Endodermal cell (in vitro differentiated cells): ENCODE measurements around the gene MMP2. TPM values are rescaled to one million over a fixed set of nuclear protein-coding genes. Genes with fewer than 3 reads are reported as not detected.

Experiments
- DNase-seq: peaks from one replicate; pipeline ENCODE4 v3.0.0-alpha.2; 2017
- H3K27ac ChIP-seq: 2 replicates; pipeline ENCODE4 v1.5.1; 2013; ENCODE audit warnings: mild to moderate bottlenecking, low read depth, low read length, moderate library complexity
- H3K27me3 ChIP-seq: 2 replicates; pipeline ENCODE4 v1.6.1; 2013; ENCODE audit warnings: mild to moderate bottlenecking, low read length, moderate library complexity; ENCODE audit not compliant: insufficient read depth, control insufficient read depth, poor library complexity, severe bottlenecking
- H3K36me3 ChIP-seq: 2 replicates; pipeline ENCODE4 v1.7.0; 2013; ENCODE audit warnings: mild to moderate bottlenecking, low read length, moderate library complexity; ENCODE audit not compliant: control insufficient read depth, insufficient read depth
- H3K4me1 ChIP-seq: one replicate; pipeline ENCODE4 v1.7.0; 2013; ENCODE audit warnings: low read length; ENCODE audit not compliant: control insufficient read depth, insufficient read depth
- H3K4me3 ChIP-seq: 2 replicates; pipeline ENCODE4 v1.5.1; 2013; ENCODE audit warnings: mild to moderate bottlenecking, low read length, moderate library complexity
- H3K9ac ChIP-seq: 2 replicates; pipeline ENCODE4 v1.6.1; 2013; ENCODE audit warnings: mild to moderate bottlenecking, low read length, moderate library complexity; ENCODE audit not compliant: poor library complexity, severe bottlenecking; ENCODE audit errors: extremely low read depth
- H3K9me3 ChIP-seq: 2 replicates; pipeline ENCODE4 v1.6.1; 2013; ENCODE audit warnings: mild to moderate bottlenecking, low read length, moderate library complexity; ENCODE audit not compliant: control insufficient read depth
- H3K27ac Mint-ChIP-seq: 2 replicates; pipeline ENCODE4 v1.8.0; 2020; ENCODE audit warnings: mixed read lengths
- H3K27me3 Mint-ChIP-seq: 2 replicates; pipeline ENCODE4 v1.8.0; 2021; ENCODE audit warnings: mild to moderate bottlenecking, mixed read lengths; ENCODE audit not compliant: insufficient read depth
- H3K36me3 Mint-ChIP-seq: 2 replicates; pipeline ENCODE4 v1.8.0; 2020; ENCODE audit warnings: low read depth, mixed read lengths
- H3K4me1 Mint-ChIP-seq: 2 replicates; pipeline ENCODE4 v1.8.0; 2020; ENCODE audit warnings: mixed read lengths
- H3K4me3 Mint-ChIP-seq: 2 replicates; pipeline ENCODE4 v1.8.0; 2020; ENCODE audit warnings: mild to moderate bottlenecking, moderate library complexity, mixed read lengths
- H3K9me3 Mint-ChIP-seq: 2 replicates; pipeline ENCODE4 v1.8.0; 2020; ENCODE audit warnings: mild to moderate bottlenecking, mixed read lengths
- CTCF ChIP-seq: fragments of 200-600 bp; sonication (generic); conservative IDR thresholded peaks from 2 replicates; pipeline ENCODE4 v1.5.0; 2021; ENCODE audit warnings: antibody characterized with exemption, mild to moderate bottlenecking
- WGBS, 2 experiments: methylation state at CpG; one replicate each; pipeline versions ENCODE4 v1.1.5 to v1.1.7; 2013; ENCODE audit warnings: missing lambda C conversion rate in 2 of 2, mixed read lengths in 1 of 2; ENCODE audit not compliant: insufficient coverage in 1 of 2, insufficient read length in 1 of 2; 5-methylcytosine and 5-hydroxymethylcytosine counted together
- total RNA-seq, 2 donors: library from RNA; stranded (reverse); fragmentation: NEBNext Ultra II Directional in 1 of 2; extraction: Animal tissue kit (Norgen Biotek cat#: 25700) in 1 of 2; gene quantifications; 2 replicates in 1 of 2; 3 replicates in 1 of 2; pipeline ENCODE4 v1.2.1, GENCODE V29; 2021

MMP2 gene
- total RNA-seq, 2 donors from 2014 or later, result 65.0 to 80.4 TPM

- Histone ChIP-seq H3K4me1 (no peaks in the 10 kb centered on the region), H3K27ac (no peak overlapping the region), H3K36me3 (no peaks in the 10 kb centered on the region), H3K27me3 (no peaks in the 10 kb centered on the region), H3K4me3 (no peak overlapping the region), H3K9me3 (no peaks in the 10 kb centered on the region), H3K9ac (no peak overlapping the region)
- H3K9me3 Mint-ChIP-seq, result peaks cover 1% of the 10 kb centered on the region
- H3K4me3 Mint-ChIP-seq, result no peak overlapping the region
- 57 to 71% methylated on average over 4 to 9 of the region's 9 CpGs for WGBS, 2 experiments
- H3K36me3 Mint-ChIP-seq, result no peaks in the 10 kb centered on the region
- TF ChIP-seq CTCF, result no peak
- H3K4me1 Mint-ChIP-seq, result peaks cover 24% of the 10 kb centered on the region
- no peak overlapping the region for H3K27ac Mint-ChIP-seq
- H3K27me3 Mint-ChIP-seq, result peaks cover 8% of the 10 kb centered on the region
- peak; percentile 50 for DNase-seq
Observed at GRCh38 chr16:55469821-55470532, 9.0 kb upstream of the MMP2 start.

GRCh38 chr16:55470533-55471371 lies 8.2 kb upstream of the MMP2 start:
- Mint-ChIP-seq H3K9me3 (peaks cover 1% of the 10 kb centered on the region), H3K27ac (no peak overlapping the region), H3K4me3 (no peak overlapping the region), H3K36me3 (no peaks in the 10 kb centered on the region), H3K27me3 (peaks cover 8% of the 10 kb centered on the region), H3K4me1 (peaks cover 24% of the 10 kb centered on the region)
- Histone ChIP-seq H3K27ac (no peak overlapping the region), H3K4me1 (no peaks in the 10 kb centered on the region), H3K9me3 (no peaks in the 10 kb centered on the region), H3K27me3 (no peaks in the 10 kb centered on the region), H3K36me3 (no peaks in the 10 kb centered on the region), H3K4me3 (no peak overlapping the region), H3K9ac (no peak overlapping the region)
- no peak for TF ChIP-seq CTCF
- DNase-seq, result peak; percentile 80
- 70 to 82% methylated on average over 5 to 7 of the region's 7 CpGs for WGBS, 2 experiments

GRCh38 chr16:55471448-55472097 lies 7.4 kb upstream of the MMP2 start:
- H3K27me3 Mint-ChIP-seq, result peaks cover 9% of the 10 kb centered on the region
- Histone ChIP-seq H3K9me3 (no peaks in the 10 kb centered on the region), H3K4me3 (no peak overlapping the region), H3K4me1 (no peaks in the 10 kb centered on the region), H3K36me3 (no peaks in the 10 kb centered on the region), H3K27ac (no peak overlapping the region), H3K9ac (no peak overlapping the region), H3K27me3 (no peaks in the 10 kb centered on the region)
- TF ChIP-seq CTCF, result no peak
- whole genome bisulfite sequencing, 2 experiments, result 85 to 100% methylated on average over 2 to 4 of the region's 4 CpGs
- H3K4me3 Mint-ChIP-seq, result no peak overlapping the region
- peaks cover 1% of the 10 kb centered on the region for H3K9me3 Mint-ChIP-seq
- no peak for DNase-seq
- H3K36me3 Mint-ChIP-seq, result no peaks in the 10 kb centered on the region
- H3K4me1 Mint-ChIP-seq, result peaks cover 24% of the 10 kb centered on the region
- no peak overlapping the region for H3K27ac Mint-ChIP-seq
